Cerebellar cortex (tissue), 1 donor: ENCODE results near the gene TRIP4.
"Not testable (repeated sequence)": the region's sequence is repeated elsewhere in the genome, so short reads cannot be mapped to it uniquely, and the experiment has no call there.

Experiments used
- DNase-seq: peaks from one replicate; pipeline ENCODE4 v3.0.0-alpha.2; 2015; ENCODE audit warnings: low spot score

TRIP4 gene

GRCh38 chr15:64387562-64388168 is at the start of gene TRIP4:
TSS of gene TRIP4 (plus strand) at chr15:64387836. CDS start at chr15:64387864, 28 bp downstream.
- DNase-seq = peak; percentile 95

GRCh38 chr15:64340355-64340754 is 47.3 kb upstream of the TRIP4 start:
- DNase-seq = no peak

- no peak for DNase-seq
Measured at GRCh38 chr15:64341961-64342360, 45.7 kb upstream of the TRIP4 start.

GRCh38 chr15:64343222-64343621 is 44.4 kb upstream of the TRIP4 start:
- DNase-seq = no peak

- DNase-seq = no peak
Measured at GRCh38 chr15:64343841-64344240, 43.8 kb upstream of the TRIP4 start.

GRCh38 chr15:64344651-64345294 is 42.9 kb upstream of the TRIP4 start:
- no peak for DNase-seq

- not testable (repeated sequence) for DNase-seq
Measured at GRCh38 chr15:64346242-64346641, 41.4 kb upstream of the TRIP4 start.

GRCh38 chr15:64348455-64348854 is 39.2 kb upstream of the TRIP4 start:
- DNase-seq = no peak

- no peak for DNase-seq
Measured at GRCh38 chr15:64349375-64349774, 38.3 kb upstream of the TRIP4 start.

- no peak for DNase-seq
Measured at GRCh38 chr15:64351265-64351664, 36.4 kb upstream of the TRIP4 start.

- DNase-seq = no peak
Measured at GRCh38 chr15:64354688-64355344, 32.8 kb upstream of the TRIP4 start.

GRCh38 chr15:64355348-64355943 is 32.2 kb upstream of the TRIP4 start:
- peak; percentile 18 for DNase-seq

GRCh38 chr15:64355944-64356709 is 31.5 kb upstream of the TRIP4 start, which contains the start of gene CSNK1G1:
TSS of gene CSNK1G1 (minus strand) at chr15:64356173. CDS start at chr15:64300499, 55,674 bp downstream.
- DNase-seq = peak; percentile 99

- no peak for DNase-seq
Measured at GRCh38 chr15:64356710-64357040, 31.0 kb upstream of the TRIP4 start.

- DNase-seq = no peak
Measured at GRCh38 chr15:64361259-64361658, 26.4 kb upstream of the TRIP4 start.

GRCh38 chr15:64369078-64369607 is 18.5 kb upstream of the TRIP4 start:
- DNase-seq = no peak

- DNase-seq = not testable (repeated sequence)
Measured at GRCh38 chr15:64371383-64371782, 16.3 kb upstream of the TRIP4 start.

- no peak for DNase-seq
Measured at GRCh38 chr15:64373360-64373759, 14.3 kb upstream of the TRIP4 start.

- DNase-seq = peak; percentile 49
Measured at GRCh38 chr15:64379216-64379960, 8.2 kb upstream of the TRIP4 start.

GRCh38 chr15:64380130-64380870 is 7.3 kb upstream of the TRIP4 start:
- not testable (repeated sequence) for DNase-seq
